Neuronal stem cell (in vitro differentiated cells): ENCODE results near the gene KRT39.

Source experiments
- DNase-seq: peaks from one replicate; pipeline ENCODE4 v3.0.0-alpha.2; 2013; ENCODE audit warnings: low spot score
- H2AFZ ChIP-seq: one replicate; pipeline ENCODE4 v1.6.1; 2013; ENCODE audit warnings: mild to moderate bottlenecking, low read length, inconsistent platforms
- H2AK5ac ChIP-seq: 2 replicates; pipeline ENCODE4 v1.6.1; 2013; ENCODE audit warnings: low read depth, mild to moderate bottlenecking, inconsistent platforms, low read length, moderate library complexity, mixed read lengths
- H2BK120ac ChIP-seq: 2 replicates; pipeline ENCODE4 v1.6.1; 2013; ENCODE audit warnings: low read depth, mild to moderate bottlenecking, inconsistent platforms, low read length, moderate library complexity, mixed read lengths
- H2BK12ac ChIP-seq: one replicate; pipeline ENCODE4 v1.6.1; 2013; ENCODE audit warnings: low read length, inconsistent platforms
- H2BK15ac ChIP-seq: 2 replicates; pipeline ENCODE4 v1.6.1; 2013; ENCODE audit warnings: mild to moderate bottlenecking, low read length, inconsistent platforms, mixed read lengths
- H2BK5ac ChIP-seq: one replicate; pipeline ENCODE4 v1.6.1; 2013; ENCODE audit warnings: inconsistent platforms, mild to moderate bottlenecking, low read length, moderate library complexity
- H3K14ac ChIP-seq: one replicate; pipeline ENCODE4 v1.6.1; 2013; ENCODE audit warnings: low read length, inconsistent platforms
- H3K18ac ChIP-seq: 2 replicates; pipeline ENCODE4 v1.6.1; 2013; ENCODE audit warnings: low read length, inconsistent platforms
- H3K23ac ChIP-seq: 2 replicates; pipeline ENCODE4 v1.6.1; 2013; ENCODE audit warnings: low read depth, mild to moderate bottlenecking, mixed read lengths, low read length, inconsistent platforms; ENCODE audit not compliant: poor library complexity
- H3K27ac ChIP-seq: replicated peaks from 3 replicates; pipeline ENCODE4 v1.5.1; 2013; ENCODE audit warnings: low read length, inconsistent platforms
- H3K27me3 ChIP-seq, 3 experiments: 2 replicates each; pipeline ENCODE4 v1.6.1; 2013; ENCODE audit warnings: low read length in 3 of 3, mild to moderate bottlenecking in 2 of 3, inconsistent platforms in 1 of 3, low read depth in 1 of 3, mixed read lengths in 1 of 3, moderate library complexity in 1 of 3; ENCODE audit not compliant: control insufficient read depth in 3 of 3, insufficient read depth in 3 of 3
- H3K36me3 ChIP-seq, 2 donors: replicated peaks in 1 of 2; 2 replicates each; pipeline ENCODE4 v1.6.1; 2013; ENCODE audit warnings: low read length in 2 of 2; ENCODE audit not compliant: control insufficient read depth in 2 of 2, insufficient read depth in 2 of 2
- H3K4ac ChIP-seq: 2 replicates; pipeline ENCODE4 v1.6.1; 2013; ENCODE audit warnings: inconsistent platforms, mild to moderate bottlenecking, low read length, moderate library complexity
- H3K4me1 ChIP-seq, 2 donors: 1 replicate in 1 of 2; 2 replicates in 1 of 2; pipeline ENCODE4 v1.6.1; 2013; ENCODE audit warnings: low read length in 2 of 2, low read depth in 1 of 2; ENCODE audit not compliant: control insufficient read depth in 2 of 2, insufficient read depth in 1 of 2
- H3K4me2 ChIP-seq: one replicate; pipeline ENCODE4 v1.6.1; 2013; ENCODE audit warnings: mild to moderate bottlenecking, low read length, inconsistent platforms; ENCODE audit not compliant: insufficient read depth, poor library complexity, severe bottlenecking
- H3K4me3 ChIP-seq, 2 donors: 2 replicates each; pipeline ENCODE4 v1.5.1; 2013; ENCODE audit warnings: low read length in 2 of 2, mild to moderate bottlenecking in 2 of 2, inconsistent platforms in 1 of 2, moderate library complexity in 1 of 2
- H3K79me1 ChIP-seq: one replicate; pipeline ENCODE4 v1.6.1; 2013; ENCODE audit warnings: low read depth, mild to moderate bottlenecking, inconsistent platforms, low read length, moderate library complexity
- H3K9ac ChIP-seq: one replicate; pipeline ENCODE4 v1.6.1; 2013; ENCODE audit warnings: mild to moderate bottlenecking, low read depth, low read length, inconsistent platforms; ENCODE audit not compliant: poor library complexity
- H3K9me3 ChIP-seq, 2 donors: replicated peaks in 1 of 2; 2 replicates each; pipeline versions ENCODE3 to v1.6.1; 2013; ENCODE audit warnings: low read length in 2 of 2, mild to moderate bottlenecking in 2 of 2, inconsistent platforms in 1 of 2, low read depth in 1 of 2, mixed read lengths in 1 of 2, moderate library complexity in 1 of 2; ENCODE audit not compliant: control insufficient read depth in 2 of 2, insufficient read depth in 1 of 2
- H4K8ac ChIP-seq: one replicate; pipeline ENCODE4 v1.6.1; 2013; ENCODE audit warnings: low read depth, mild to moderate bottlenecking, inconsistent platforms, low read length, moderate library complexity
- H4K91ac ChIP-seq: one replicate; pipeline ENCODE4 v1.6.1; 2013; ENCODE audit warnings: low read length, low read depth, mild to moderate bottlenecking, inconsistent platforms; ENCODE audit not compliant: poor library complexity
- WGBS, 2 donors: extraction: QIAGEN DNeasy Blood & Tissue Kit; methylation state at CpG; one replicate each; pipeline ENCODE4 v1.1.7; 2013; ENCODE audit warnings: missing lambda C conversion rate in 2 of 2, mixed read lengths in 1 of 2; ENCODE audit not compliant: insufficient read length in 2 of 2, insufficient replicate concordance in 1 of 2; ENCODE audit errors: extremely low coverage in 2 of 2; 5-methylcytosine and 5-hydroxymethylcytosine counted together

Gene KRT39

DNA sequence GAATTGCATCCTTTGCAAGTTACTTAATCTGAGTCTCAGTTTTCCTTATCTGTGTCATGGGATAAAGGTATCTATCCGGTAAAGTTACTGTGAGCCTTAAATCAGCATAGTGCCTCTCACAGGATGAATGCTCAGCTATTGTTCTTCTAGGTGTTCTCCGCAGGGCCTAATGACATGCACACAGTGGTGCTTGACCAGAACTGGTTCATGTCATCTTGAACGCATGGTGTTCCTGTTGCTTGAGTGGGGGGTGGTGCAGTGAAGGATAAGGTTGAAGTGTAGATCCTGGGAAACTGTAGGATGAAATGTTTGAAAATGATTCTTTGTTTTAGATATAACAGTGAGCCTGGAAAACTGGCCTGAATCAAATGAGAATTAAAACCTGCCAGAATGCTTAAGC is 13.4 kb upstream of the KRT39 start:
- H3K27me3 ChIP-seq, result no peaks in the 10 kb centered on the region
- H4K8ac ChIP-seq, result no peak overlapping the region
- H3K4me3 ChIP-seq, result no peak overlapping the region
- no peak overlapping the region for H3K18ac ChIP-seq
- H3K9ac ChIP-seq, result no peak overlapping the region
- no peaks in the 10 kb centered on the region for H3K36me3 ChIP-seq
- H3K4ac ChIP-seq, result no peak overlapping the region
- H2AK5ac ChIP-seq, result no peak overlapping the region
- H2AFZ ChIP-seq, result peak overlapping the region; percentile 3
- no peak overlapping the region for H3K23ac ChIP-seq
- H3K27ac ChIP-seq, result no peak overlapping the region
- H2BK15ac ChIP-seq, result no peak overlapping the region
- H3K4me2 ChIP-seq, result no peak overlapping the region
- H3K14ac ChIP-seq, result no peak overlapping the region
- peaks cover 0 to 14% of the 10 kb centered on the region in 2 donors for H3K4me1 ChIP-seq
- no peaks in the 10 kb centered on the region for H3K79me1 ChIP-seq
- H4K91ac ChIP-seq, result no peak overlapping the region
- no CpG with 5 or more reads among the region's 3 CpGs for WGBS, 2 donors
- no peak for DNase-seq
- H3K9me3 ChIP-seq, result peaks cover 0 to 1% of the 10 kb centered on the region in 2 donors
- H2BK5ac ChIP-seq, result no peak overlapping the region
- H2BK120ac ChIP-seq, result no peak overlapping the region
- no peak overlapping the region for H2BK12ac ChIP-seq

DNA sequence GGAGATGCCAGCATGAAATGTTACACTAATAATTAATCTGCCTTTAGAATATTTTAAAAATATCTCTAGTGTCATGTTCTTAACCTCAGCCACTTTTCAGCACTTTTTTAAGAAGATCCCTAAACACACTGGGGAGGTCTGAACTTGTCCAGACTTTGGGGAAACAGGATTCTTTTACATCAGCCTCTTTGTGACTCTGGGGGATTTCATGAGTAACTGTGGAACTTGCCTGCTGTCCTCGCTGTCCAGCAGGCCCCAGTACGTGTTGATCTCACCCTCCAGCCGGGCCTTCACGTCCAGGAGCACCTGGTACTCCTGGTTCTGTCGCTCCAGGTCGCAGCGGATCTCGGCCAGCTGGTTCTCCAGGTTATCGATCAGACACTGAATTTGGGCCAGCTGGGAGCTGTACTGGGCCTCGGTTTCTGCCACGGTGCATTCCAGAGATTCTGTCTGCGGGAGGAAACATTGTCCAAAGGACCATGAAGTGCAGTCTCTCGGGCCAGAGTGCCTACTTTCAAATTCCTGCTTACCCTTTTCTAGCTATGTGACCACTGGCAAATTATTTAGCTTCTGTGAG is 11.9 kb upstream of the KRT39 start:
- DNase-seq, result no peak
- no peak overlapping the region for H4K8ac ChIP-seq
- H3K27ac ChIP-seq, result no peak overlapping the region
- H2AFZ ChIP-seq, result no peak overlapping the region
- H3K9ac ChIP-seq, result no peak overlapping the region
- no peak overlapping the region for H2BK15ac ChIP-seq
- no peaks in the 10 kb centered on the region for H3K79me1 ChIP-seq
- peak overlapping the region; percentile 91 for H2BK120ac ChIP-seq
- no peaks in the 10 kb centered on the region for H3K27me3 ChIP-seq
- peak overlapping the region; percentile 73 for H2BK12ac ChIP-seq
- peak overlapping the region; percentile 37 for H2AK5ac ChIP-seq
- H3K23ac ChIP-seq, result no peak overlapping the region
- peaks cover 0 to 13% of the 10 kb centered on the region in 2 donors for H3K4me1 ChIP-seq
- peaks cover 0 to 1% of the 10 kb centered on the region in 2 donors for H3K9me3 ChIP-seq
- H3K18ac ChIP-seq, result peak overlapping the region; percentile 80
- H3K36me3 ChIP-seq, result no peaks in the 10 kb centered on the region
- WGBS, 2 donors, result no CpG with 5 or more reads among the region's 13 CpGs
- H3K14ac ChIP-seq, result peak overlapping the region; percentile 97
- no peak overlapping the region for H3K4ac ChIP-seq
- no peak overlapping the region for H4K91ac ChIP-seq
- H3K4me3 ChIP-seq, result no peak overlapping the region
- H2BK5ac ChIP-seq, result no peak overlapping the region
- H3K4me2 ChIP-seq, result no peak overlapping the region

DNA sequence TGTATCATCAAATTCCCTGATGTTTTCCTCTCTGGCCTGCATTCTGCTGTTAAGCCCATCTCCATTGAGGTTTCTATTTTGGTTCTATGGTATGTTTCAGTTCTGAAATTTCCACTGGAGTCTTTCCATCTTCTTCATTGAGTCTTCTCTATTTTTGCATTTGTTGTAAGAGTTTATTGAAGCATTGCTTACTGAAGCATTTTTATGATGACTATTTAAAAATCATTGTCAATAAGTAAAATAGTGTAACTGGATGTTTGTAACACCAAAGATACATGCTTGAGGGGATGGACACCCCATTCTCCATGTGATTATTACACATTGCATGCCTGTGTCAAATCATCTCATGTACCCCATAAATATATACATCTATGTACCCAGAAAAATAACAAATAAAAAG is 8.8 kb upstream of the KRT39 start:
- no peak overlapping the region for H3K4me3 ChIP-seq
- no peak overlapping the region for H3K14ac ChIP-seq
- no peak overlapping the region for H3K9ac ChIP-seq
- no peak overlapping the region for H2BK120ac ChIP-seq
- H2BK12ac ChIP-seq, result no peak overlapping the region
- no peaks in the 10 kb centered on the region for H3K9me3 ChIP-seq
- no peak overlapping the region for H3K4ac ChIP-seq
- no peak overlapping the region for H2AFZ ChIP-seq
- H3K4me2 ChIP-seq, result no peak overlapping the region
- H3K79me1 ChIP-seq, result no peaks in the 10 kb centered on the region
- no peak overlapping the region for H3K23ac ChIP-seq
- no peak overlapping the region for H4K91ac ChIP-seq
- no peak overlapping the region for H4K8ac ChIP-seq
- H2AK5ac ChIP-seq, result no peak overlapping the region
- DNase-seq, result no peak
- H3K4me1 ChIP-seq, result peaks cover 0 to 7% of the 10 kb centered on the region in 2 donors
- H3K27me3 ChIP-seq, result peaks cover 0 to 2% (median 0%) of the 10 kb centered on the region in 3 experiments
- H3K18ac ChIP-seq, result no peak overlapping the region
- H2BK15ac ChIP-seq, result no peak overlapping the region
- H2BK5ac ChIP-seq, result no peak overlapping the region
- no peak overlapping the region for H3K27ac ChIP-seq
- peaks cover 0 to 1% of the 10 kb centered on the region in 2 donors for H3K36me3 ChIP-seq

DNA sequence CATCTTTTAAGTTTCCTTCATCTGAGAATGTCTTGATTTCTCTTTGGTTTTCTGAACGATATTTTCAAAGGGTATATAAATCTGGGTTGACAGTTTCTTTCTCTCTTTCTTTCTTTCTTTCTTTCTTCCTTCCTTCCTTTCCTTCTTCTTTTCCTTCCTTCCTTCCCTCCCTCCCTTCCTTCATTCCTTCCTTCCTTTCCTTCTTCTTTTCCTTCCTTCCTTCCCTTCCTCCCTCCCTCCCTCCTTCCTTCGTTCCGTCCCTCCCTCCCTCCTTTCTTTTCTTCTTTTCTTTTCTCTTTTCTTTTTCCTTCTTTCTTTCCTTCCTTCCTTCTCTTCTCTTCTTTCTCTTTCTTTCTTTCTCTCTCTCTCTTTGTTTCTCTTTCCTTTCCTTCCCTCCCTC is 7.6 kb upstream of the KRT39 start:
- peaks cover 0 to 2% of the 10 kb centered on the region in 2 donors for H3K4me1 ChIP-seq
- 100% methylated on average over 2 of the region's 3 CpGs; no CpG with 5 or more reads in 1 of the 2 donors for WGBS, 2 donors
- H4K8ac ChIP-seq, result no peak overlapping the region

More for the DNA sequence above, 7.6 kb upstream of the KRT39 start:
- H3K4ac ChIP-seq, result no peak overlapping the region
- no peak overlapping the region for H3K18ac ChIP-seq
- H2BK120ac ChIP-seq, result no peak overlapping the region
- no peak overlapping the region for H2BK15ac ChIP-seq
- DNase-seq, result no peak
- no peak overlapping the region for H2BK5ac ChIP-seq
- no peak overlapping the region for H3K23ac ChIP-seq
- H3K14ac ChIP-seq, result no peak overlapping the region
- peaks cover 0 to 1% of the 10 kb centered on the region in 2 donors for H3K36me3 ChIP-seq
- H3K4me2 ChIP-seq, result no peak overlapping the region
- no peak overlapping the region for H2BK12ac ChIP-seq
- H3K9ac ChIP-seq, result no peak overlapping the region
- no peaks in the 10 kb centered on the region for H3K9me3 ChIP-seq
- no peaks in the 10 kb centered on the region for H3K79me1 ChIP-seq
- H3K27me3 ChIP-seq, result peaks cover 0 to 2% (median 0%) of the 10 kb centered on the region in 3 experiments
- no peak overlapping the region for H3K27ac ChIP-seq
- H4K91ac ChIP-seq, result no peak overlapping the region
- no peak overlapping the region for H2AFZ ChIP-seq
- H3K4me3 ChIP-seq, result no peak overlapping the region
- no peak overlapping the region for H2AK5ac ChIP-seq
